Measurements from ENCODE around the gene TBX21. TPM values are rescaled to one million over a fixed set of nuclear protein-coding genes. Genes with fewer than 3 reads are reported as not detected.

TBX21 gene
- total RNA-seq, 1 donor, result not detected

GRCh38 chr17:47741109-47741792 is 8.2 kb downstream of the TBX21 start:
- TF ChIP-seq CTCF (IDR thresholded peaks at IDR 0.05; ENCODE audit: insufficient read depth, low read depth, low read length), result no peak
- no peak overlapping the region for H3K4me3 ChIP-seq (ENCODE audit: low read depth, low read length)
- DNase-seq (ENCODE audit: low read depth), result no peak

DNA sequence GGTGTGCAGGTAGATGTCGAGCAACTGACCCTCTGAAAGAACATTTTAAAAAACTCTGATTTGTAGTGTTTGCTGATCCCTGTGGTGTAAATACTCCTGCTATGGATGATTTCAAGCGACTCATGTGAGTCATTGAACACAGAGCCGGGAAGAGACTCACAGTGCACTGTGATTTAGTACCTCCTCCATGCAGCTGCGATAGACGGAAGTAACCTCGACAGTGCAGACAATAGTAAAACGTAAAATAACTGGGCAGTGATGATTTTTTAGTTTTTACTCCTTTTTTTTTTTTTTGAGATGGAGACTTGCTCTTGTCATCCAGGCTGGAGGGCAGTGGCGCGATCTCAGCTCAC is 8.7 kb downstream of the TBX21 start:
- no peak for DNase-seq (ENCODE audit: low read depth)
- no peak for TF ChIP-seq CTCF (IDR thresholded peaks at IDR 0.05; ENCODE audit: insufficient read depth, low read depth, low read length)
- no peak overlapping the region for H3K4me3 ChIP-seq (ENCODE audit: low read depth, low read length)

DNA sequence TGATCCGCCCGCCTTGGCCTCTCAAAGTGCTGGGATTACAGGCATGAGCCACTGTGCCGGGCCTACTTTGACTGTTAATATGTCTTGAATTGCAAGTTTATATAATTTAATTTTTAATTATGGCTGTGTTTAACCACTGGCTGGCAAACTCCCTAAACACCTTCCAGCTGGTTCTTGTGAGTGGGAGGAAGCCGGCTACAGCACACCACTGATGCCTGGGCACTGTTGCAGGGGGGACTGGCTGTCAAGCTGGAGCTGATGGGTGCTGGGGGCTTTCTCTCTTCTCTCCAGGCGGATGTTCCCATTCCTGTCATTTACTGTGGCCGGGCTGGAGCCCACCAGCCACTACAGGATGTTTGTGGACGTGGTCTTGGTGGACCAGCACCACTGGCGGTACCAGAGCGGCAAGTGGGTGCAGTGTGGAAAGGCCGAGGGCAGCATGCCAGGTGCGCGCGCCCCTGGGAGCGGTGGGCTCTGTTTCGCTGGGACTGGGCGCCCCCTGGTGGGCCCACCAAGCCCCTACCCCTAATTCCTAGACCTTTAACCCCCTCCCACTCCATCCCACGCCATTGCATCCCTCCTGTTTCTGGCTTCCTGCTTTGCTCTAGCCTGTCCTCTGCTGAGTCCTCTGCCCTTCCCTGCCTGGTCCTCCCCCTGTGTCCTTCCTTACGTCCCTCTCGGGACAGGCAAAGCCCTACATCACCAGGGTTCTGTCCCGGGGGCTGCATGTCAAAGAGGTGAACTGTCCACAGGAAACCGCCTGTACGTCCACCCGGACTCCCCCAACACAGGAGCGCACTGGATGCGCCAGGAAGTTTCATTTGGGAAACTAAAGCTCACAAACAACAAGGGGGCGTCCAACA is 9.5 kb downstream of the TBX21 start:
- no peak overlapping the region for H3K4me3 ChIP-seq (ENCODE audit: low read depth, low read length)
- DNase-seq (ENCODE audit: low read depth), result peak; percentile 8
- TF ChIP-seq CTCF (IDR thresholded peaks at IDR 0.05; ENCODE audit: insufficient read depth, low read depth, low read length), result peak; percentile 49

- DNase-seq (ENCODE audit: low read depth), result no peak
Measured at GRCh38 chr17:47744168-47745036, 11.4 kb downstream of the TBX21 start.

DNA sequence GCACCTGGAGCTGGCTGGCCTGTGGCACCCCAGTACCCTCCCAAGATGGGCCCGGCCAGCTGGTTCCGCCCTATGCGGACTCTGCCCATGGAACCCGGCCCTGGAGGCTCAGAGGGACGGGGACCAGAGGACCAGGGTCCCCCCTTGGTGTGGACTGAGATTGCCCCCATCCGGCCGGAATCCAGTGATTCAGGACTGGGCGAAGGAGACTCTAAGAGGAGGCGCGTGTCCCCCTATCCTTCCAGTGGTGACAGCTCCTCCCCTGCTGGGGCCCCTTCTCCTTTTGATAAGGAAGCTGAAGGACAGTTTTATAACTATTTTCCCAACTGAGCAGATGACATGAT is 12.0 kb downstream of the TBX21 start:
- TF ChIP-seq CTCF (IDR thresholded peaks at IDR 0.05; ENCODE audit: insufficient read depth, low read depth, low read length), result peak; percentile 24
- DNase-seq (ENCODE audit: low read depth), result no peak
- H3K4me3 ChIP-seq (ENCODE audit: low read depth, low read length), result no peak overlapping the region

More at GRCh38 chr17:47744168-47745036, 11.4 kb downstream of the TBX21 start:
- H3K4me3 ChIP-seq (ENCODE audit: low read depth, low read length), result no peak overlapping the region
- TF ChIP-seq CTCF (IDR thresholded peaks at IDR 0.05; ENCODE audit: insufficient read depth, low read depth, low read length), result no peak

DNA sequence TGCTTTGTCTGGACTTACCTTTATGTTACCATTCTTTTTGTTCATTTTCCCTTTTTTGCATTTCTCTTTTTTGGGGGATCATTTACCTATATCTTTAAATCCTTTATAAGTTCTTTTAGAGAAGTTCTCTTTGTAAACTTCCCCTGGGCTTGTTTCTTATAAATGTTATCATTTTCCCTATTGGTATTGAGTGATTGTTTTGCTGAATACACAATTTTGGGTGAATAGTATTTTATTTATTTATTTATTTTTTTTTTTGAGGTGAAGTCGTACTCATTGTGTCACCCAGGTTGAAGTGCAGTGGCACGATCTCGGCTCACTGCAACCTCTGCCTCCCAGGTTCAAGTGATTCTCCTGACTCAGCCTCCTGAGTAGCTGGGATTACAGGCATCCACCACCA is 18.4 kb downstream of the TBX21 start:
- TF ChIP-seq CTCF (IDR thresholded peaks at IDR 0.05; ENCODE audit: insufficient read depth, low read depth, low read length), result no peak
- no peak overlapping the region for H3K4me3 ChIP-seq (ENCODE audit: low read depth, low read length)
- DNase-seq (ENCODE audit: low read depth), result no peak
